DLD1 (cell line): ENCODE measurements around the gene SLC50A1.

Experiments used
- in situ Hi-C: cut with HindIII; loops from 2 replicates; pipeline ENCODE4 v1.10.0; 2017; ENCODE audit warnings: low sequenced_read_pairs

The SLC50A1 gene

GRCh38 chr1:155182052-155182550 lies 46.4 kb downstream of the SLC50A1 start:
- in situ Hi-C loops, result no loop called here

GRCh38 chr1:155183775-155184221 lies 48.1 kb downstream of the SLC50A1 start:
- in situ Hi-C loops, result no loop called here

- in situ Hi-C loops, result no loop called here
Measured at GRCh38 chr1:155184351-155184811, 48.7 kb downstream of the SLC50A1 start.

GRCh38 chr1:155184835-155185782 lies 49.5 kb downstream of the SLC50A1 start:
- in situ Hi-C loops, result no loop called here

GRCh38 chr1:155185783-155186066 lies 50.1 kb downstream of the SLC50A1 start:
- in situ Hi-C loops, result no loop called here

GRCh38 chr1:155186067-155186793 lies 50.6 kb downstream of the SLC50A1 start:
- in situ Hi-C loops, result no loop called here

GRCh38 chr1:155186794-155187455 lies 51.3 kb downstream of the SLC50A1 start:
- in situ Hi-C loops, result no loop called here

GRCh38 chr1:155187456-155187891 lies 51.8 kb downstream of the SLC50A1 start:
- in situ Hi-C loops, result no loop called here

GRCh38 chr1:155188268-155188667 lies 52.6 kb downstream of the SLC50A1 start:
- in situ Hi-C loops, result no loop called here
